ENCODE data around the gene RERE.
A peak's percentile ranks its signal among the peaks of the same experiment; 100 is the strongest.

The RERE gene

DNA sequence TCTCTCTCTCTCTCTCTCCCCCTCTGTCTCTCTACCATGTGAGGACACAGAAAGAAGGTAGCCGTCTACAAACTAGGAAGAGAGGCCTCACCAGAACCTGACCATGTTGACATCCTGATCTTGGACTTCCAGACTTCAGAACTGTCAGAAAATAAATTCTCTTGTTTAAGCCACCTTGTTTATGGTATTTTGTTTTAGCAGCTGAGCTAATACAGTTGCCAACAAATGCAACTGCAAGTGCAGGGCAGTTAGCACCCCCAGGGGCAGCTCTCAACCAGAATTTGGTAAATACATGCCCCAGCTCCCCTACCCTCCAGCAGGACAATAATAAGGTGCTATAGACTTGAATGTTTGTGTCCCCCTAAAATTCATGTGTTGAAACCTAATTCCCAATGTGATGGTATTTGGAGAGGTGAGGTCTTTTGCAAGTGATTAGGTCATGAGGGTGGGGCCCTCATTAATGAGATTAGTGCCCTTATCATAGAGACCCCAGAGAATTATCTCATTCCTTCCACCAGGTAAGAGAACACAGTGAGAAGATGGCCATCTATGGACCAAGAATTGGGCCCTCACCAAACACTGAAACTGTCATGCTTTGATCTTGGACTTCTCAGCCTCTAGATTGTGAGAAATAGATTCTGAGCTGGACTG, 506.2 kb downstream of the RERE start:
- DNase-seq (ENCODE audit: low read depth in 2 of 2) = no peak

DNA sequence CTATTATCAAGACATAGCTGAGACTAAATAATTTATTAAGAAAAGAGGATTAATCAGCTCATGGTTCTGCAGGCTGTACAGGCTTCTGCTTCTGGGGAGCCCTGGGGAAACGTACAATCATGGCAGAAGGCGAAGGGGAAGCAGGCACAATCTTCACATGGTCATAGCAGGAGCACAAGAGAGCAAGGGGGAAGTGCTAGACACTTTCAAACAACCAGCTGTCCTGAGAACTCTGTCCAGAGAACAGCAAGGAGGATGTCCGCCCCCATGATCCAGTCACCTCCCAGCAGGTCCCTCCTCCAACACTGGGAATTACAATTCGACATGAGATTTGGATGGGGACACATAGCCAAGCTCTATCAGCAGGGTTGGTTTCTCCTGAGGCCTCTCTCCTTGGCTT, 509.8 kb downstream of the RERE start:
- DNase-seq (ENCODE audit: low read depth in 2 of 2) = no peak

DNA sequence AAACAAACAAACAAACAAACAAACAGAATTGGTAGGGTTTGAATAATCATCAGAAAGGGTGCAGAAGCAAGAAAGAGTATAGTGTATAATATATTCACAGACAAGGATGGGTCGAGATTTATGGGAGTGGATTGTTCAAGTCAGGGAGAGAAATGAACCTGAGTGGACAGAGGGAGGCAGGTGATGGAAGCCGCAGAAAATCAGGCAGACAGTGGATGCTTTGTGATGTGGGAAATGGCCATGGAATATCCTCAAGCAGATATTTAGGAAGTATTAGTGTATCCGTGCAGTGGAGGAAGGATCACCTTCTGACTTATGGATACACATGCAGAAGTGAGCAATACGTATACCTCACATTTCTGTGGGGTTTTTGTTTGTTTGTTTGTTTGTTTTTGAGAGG, 513.6 kb downstream of the RERE start:
- DNase-seq (ENCODE audit: low read depth in 2 of 2) = no peak

DNA sequence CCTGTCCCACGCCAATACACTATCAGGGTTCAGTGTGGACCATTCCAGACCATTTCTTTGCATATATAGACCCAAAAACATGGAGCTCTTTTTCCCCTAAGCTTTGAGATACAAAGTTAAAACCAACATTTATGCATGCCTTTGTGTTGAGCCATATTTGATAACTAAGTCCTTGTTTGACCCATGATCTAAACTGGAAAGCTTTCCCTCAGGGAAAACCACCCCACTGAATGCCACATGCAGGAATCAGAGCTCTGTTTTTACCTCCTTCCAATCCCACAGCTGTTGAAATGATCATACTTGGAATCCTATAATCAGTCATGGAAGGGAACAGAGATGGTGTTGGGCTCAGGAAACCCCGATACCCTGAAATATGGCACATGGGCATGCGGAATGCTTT, 514.3 kb downstream of the RERE start:
- peak; percentile 23 to 32 for DNase-seq (ENCODE audit: low read depth in 2 of 2)
